Measurements from ENCODE around the gene NDUFAF3.

DNA sequence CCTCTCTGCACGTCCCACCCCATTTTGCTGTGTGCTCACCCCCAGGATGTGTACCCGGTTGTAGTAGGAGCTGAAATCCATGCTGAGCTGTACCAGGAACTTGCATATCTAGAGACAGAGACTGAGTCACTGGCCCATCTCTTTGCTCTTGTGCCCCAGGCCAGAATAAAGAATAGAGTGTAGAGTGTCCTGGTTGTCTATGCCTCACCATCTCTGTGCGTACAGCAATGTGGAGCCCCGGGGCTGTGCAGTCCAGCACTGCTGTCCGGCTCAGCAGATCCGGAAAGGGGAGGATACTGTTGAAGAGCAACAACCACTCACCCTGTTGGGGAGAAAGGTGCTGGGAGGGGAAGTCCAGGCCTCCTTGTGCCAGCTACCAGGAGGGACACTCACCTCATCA lies 6.2 kb upstream of the NDUFAF3 start:
- TF ChIP-seq, protein P1, sequence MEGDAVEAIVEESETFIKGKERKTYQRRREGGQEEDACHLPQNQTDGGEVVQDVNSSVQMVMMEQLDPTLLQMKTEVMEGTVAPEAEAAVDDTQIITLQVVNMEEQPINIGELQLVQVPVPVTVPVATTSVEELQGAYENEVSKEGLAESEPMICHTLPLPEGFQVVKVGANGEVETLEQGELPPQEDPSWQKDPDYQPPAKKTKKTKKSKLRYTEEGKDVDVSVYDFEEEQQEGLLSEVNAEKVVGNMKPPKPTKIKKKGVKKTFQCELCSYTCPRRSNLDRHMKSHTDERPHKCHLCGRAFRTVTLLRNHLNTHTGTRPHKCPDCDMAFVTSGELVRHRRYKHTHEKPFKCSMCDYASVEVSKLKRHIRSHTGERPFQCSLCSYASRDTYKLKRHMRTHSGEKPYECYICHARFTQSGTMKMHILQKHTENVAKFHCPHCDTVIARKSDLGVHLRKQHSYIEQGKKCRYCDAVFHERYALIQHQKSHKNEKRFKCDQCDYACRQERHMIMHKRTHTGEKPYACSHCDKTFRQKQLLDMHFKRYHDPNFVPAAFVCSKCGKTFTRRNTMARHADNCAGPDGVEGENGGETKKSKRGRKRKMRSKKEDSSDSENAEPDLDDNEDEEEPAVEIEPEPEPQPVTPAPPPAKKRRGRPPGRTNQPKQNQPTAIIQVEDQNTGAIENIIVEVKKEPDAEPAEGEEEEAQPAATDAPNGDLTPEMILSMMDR (IDR thresholded peaks at IDR 0.05): no peak
- TF ChIP-seq POLR2A (IDR thresholded peaks at IDR 0.05) (no peak), EP300 (IDR thresholded peaks at IDR 0.05) (no peak)

Measured in tibial nerve (tissue), 4 donors.